Measurements from ENCODE around the gene GALR3.
A peak's percentile ranks its signal among the peaks of the same experiment; 100 is the strongest.

GALR3 gene

DNA sequence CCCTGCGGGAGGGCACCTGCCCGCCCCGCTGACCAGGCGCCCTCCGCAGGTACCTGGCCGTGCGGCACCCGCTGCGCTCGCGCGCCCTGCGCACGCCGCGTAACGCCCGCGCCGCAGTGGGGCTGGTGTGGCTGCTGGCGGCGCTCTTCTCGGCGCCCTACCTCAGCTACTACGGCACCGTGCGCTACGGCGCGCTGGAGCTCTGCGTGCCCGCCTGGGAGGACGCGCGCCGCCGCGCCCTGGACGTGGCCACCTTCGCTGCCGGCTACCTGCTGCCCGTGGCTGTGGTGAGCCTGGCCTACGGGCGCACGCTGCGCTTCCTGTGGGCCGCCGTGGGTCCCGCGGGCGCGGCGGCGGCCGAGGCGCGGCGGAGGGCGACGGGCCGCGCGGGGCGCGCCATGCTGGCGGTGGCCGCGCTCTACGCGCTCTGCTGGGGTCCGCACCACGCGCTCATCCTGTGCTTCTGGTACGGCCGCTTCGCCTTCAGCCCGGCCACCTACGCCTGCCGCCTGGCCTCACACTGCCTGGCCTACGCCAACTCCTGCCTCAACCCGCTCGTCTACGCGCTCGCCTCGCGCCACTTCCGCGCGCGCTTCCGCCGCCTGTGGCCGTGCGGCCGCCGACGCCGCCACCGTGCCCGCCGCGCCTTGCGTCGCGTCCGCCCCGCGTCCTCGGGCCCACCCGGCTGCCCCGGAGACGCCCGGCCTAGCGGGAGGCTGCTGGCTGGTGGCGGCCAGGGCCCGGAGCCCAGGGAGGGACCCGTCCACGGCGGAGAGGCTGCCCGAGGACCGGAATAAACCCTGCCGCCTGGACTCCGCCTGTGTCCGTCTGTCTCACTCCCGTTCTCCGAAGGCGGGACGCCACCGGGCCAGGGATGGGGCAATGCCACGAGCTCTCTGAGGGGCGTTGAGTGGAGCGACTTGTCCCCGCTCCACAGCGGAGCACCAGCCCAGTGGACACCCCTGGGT, 1.8 kb downstream of the GALR3 start:
- DNase-seq, result no peak

DNA sequence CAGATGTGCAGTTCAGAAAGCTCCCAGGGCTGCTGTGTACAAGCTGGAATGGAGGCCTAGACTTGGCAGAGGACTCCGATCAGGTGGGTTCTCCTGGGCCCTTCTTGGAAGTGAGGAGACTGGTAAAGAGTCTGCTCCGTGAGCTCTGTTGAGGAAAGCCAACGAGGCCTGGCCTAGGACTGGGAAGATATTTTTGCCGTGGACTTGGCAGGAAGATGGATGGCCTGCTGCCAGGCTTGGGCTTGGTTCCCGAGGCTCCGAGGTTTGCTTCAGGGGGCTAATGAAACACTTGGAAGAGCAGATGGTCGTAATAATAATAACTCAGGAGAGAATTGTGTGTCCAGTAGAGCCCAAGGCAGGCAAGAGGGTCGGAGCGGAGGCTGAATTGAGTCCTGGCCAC, 3.9 kb downstream of the GALR3 start:
- DNase-seq, result no peak

DNA sequence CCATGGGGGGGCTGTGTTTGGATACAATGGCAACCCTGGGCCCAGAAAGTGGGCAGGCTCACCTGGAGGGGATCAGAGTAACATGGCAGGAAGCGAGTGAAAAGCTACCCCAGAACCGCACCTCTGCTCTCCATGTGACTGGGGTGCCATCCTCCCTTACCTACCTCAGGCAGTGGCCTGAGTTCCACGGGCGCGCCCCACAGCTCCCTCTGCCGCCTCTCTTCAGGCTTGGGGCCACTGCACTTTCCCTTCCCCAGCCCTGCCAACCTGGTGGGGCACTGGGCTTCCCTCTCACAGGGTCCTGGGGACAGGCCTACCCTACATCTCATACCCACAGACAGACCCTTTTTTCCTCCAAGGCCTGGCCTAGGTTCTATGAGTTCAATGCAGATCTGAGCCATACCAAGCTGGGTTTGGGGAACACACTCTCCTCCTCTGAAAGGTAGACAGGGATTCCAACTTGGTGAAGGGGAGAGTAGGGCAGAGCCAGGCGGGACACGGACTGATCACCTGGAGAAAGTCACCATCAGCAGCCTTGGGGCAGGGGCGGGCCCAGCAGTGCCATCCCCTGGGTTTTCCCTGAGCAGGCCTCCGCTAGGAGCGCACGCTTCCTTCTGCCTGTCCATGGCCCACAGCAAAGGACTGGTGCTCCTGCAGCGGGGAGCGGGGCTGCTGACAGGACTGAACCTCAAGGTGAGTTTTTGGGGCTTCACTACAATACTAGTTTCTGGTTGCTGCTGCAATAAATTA, 7.1 kb downstream of the GALR3 start:
- DNase-seq, result no peak

DNA sequence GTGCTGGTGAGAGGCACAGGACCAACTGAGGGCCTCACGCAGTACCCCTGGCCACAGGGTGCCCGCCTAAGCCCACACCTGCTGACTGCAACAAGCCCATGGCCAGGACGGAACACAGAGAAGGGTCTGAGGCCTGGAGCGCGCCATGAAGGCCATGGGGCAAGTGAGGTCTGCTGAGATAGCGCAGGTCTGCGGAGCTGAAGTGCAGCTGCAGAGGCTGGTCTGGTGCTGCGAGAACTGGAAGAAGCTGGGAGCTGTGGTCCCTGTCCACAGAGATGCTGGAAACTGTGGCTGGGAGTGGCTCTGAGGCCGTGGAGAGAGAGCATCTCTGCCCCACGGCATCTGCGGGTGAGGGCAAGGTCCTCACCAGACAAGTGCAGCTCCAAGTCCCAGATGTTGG, 8.3 kb downstream of the GALR3 start:
- no peak for DNase-seq

DNA sequence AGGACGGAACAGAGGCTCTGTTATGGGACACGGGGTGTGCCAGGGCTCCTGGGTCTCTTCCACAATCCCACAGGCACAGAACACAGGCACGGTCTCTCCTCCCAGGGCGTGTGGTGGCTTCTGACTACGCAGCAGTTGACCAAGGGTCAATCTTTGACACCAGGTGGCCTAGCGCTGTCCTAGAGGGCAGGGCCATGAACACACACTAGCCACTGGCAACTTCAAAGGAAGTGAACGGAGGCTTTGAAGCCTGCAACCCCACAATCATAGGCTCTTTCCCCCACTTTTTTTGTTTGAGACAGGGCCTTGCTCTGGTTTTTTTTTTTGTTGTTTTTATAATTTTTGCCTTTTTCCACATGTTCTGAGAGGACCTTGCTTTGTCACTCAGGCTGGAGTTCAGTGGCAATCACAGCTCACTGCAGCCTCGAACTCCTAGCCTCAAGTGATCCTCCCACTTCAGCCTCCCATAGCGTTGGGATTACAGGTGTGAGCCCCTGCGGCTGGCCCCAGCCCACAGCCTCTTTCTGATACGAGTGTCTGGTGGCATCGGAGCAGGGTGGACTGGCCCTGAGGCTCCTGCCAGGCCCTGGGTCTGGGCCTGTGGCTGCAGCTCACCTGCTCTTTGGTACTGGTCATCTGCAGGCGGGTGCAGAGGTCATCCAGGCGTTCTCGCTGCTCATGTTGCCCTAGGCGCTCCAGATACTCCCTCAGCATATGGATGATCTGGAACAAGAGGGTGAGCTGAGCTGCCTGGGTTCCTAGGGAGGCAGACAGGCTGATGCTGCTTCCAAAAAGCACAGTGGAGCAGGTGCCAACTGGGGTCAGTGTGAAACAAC, 9.1 kb downstream of the GALR3 start:
- no peak for DNase-seq

DNA sequence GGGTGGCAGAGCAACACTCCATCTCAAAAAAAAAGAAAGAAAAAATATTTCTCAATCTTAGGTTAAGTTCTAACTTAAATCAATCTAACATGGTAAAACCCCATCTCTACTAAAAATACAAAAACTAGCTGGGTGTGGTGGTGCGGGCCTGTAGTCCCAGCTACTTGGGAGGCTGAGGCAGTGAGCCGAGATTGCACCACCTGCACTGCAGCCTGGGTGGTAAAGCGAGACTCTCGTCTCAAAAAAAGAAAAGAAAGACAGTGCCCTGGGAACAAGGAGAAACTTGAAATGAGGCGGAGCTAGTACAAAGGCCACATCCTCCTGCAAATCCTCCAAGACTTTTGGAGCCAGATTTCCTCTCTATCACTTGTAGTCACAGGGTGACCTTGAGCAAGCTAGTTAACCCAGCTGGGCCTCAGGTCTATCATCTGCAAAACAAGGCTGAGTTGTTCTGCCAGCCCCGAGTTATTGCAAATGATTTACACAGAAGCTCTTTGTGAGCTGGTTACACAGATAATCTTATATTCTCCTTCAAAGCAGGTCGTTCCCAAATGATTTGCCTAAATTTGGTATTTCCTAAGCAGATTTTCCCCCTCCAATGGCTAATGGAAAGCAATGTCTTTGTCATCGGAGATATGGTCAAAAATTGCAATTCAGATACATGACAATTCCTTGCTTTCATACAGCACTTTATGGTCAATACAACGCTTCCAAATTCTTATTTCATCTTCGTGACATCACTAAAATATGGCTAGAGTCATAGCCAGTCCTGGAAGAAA, 19.0 kb downstream of the GALR3 start:
- DNase-seq, result no peak

DNA sequence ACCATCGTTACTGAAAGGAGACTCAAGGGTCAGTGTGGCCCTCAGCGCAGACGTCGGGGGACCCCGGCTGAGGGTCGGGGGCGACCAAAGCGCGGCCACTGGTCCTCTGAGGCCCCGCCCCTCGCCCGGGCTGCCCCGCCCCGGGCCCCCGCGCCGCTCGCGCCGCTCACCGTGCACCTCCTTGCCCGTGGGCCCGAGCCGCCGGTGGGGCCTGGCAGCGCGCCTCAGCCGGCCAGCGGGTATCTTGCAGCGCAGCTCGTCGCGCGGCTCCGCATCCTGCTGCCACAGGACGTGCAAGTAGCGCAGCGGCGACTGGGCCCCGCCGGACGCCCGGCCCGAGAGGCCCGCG, 20.5 kb downstream of the GALR3 start:
- no peak for DNase-seq

DNA sequence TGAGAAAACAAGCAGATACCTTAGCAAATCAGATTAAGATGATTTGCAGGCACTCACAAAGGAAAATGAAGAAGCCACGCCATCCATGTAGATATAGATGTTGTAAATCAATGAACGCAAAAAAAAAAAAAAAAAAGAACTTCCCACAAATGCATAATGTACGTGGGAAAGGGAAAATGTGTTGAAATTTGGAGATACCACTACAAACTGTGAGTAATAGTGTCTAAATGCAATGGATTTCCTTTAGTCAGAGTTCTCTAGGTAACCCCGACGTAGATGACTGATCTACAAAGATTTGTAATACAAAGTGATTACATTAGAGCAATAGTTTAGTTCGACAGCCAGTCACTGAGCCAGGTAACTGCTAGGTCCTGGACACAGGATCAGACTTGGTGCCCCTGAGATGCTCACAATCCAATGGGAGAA, 21.7 kb downstream of the GALR3 start:
- DNase-seq, result no peak

DNA sequence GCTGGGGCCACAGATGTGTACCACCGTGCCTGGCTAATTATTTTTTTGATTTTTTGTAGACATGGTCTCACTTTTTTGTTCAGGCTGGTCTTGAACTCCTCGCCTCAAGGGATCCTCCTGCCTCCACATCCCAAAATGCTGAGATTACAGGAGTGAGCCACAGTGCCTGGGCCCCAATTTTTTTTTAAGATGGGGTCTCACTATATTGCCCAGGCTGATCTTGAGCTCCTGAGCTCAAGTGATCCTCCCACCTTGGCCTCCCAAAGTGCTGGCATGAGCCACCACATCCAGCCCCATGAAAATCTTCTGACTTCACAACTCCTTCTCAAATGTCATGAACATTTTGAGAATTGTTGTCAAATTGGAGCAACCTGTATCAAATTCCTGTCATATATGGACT, 23.3 kb downstream of the GALR3 start:
- no peak for DNase-seq

DNA sequence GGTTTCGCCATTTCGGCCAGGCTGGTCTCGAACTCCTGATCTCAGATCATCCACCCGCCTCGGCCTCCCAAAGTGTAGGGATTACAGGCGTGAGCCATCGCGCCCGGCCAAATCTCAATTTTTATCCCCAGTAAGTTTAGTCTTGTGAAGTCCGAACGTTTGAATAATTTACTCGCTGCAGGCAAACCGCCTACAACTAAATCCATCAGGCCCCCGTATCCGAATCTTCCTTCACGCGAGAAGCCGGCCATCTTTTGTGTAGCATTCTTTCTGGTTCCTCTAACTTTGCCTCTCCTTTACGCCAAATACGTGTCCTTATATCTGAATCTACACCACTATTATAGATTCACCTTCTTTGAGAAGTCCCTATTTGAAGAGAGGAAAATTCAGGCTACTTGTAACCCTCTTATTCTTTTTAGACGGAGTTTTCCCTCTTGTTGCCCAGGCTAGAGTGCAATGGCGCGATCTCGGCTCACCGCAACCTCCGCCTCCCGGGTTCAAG, 25.5 kb downstream of the GALR3 start:
- DNase-seq, result no peak

DNA sequence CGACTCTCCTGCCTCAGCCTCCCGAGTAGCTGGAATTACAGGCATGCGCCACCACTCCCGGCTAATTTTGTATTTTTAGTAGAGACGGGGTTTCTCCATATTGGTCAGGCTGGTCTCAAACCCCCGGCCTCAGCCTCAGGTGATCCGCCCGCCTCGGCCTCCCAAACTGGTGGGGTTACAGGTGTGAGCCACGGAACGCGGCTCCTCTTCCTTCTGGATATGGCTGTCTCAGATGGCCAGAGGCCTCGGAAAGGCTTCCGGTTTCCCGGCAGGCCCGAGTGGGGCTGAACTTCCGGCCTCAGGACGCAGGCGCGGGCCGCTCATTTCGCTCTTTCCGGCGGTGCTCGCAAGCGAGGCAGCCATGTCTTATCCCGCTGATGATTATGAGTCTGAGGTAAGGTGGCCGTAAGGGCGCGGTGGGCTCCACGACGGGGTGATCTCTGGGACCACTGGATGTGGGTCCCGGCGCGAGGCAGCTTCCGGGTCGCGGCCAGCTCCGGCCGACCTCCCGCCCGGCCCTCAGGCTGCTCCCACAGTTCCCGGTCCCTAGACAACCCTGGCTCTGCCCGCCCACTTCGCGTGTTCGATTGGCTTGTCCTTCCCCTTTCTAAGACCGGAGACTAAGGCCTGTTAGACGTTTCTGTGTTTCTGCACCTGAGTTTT, 26.0 kb downstream of the GALR3 start, which contains the start of gene EIF3L:
Gene EIF3L (plus strand): TSS at position 331 of the 663 bp plus-strand sequence. CDS start 31 bp downstream, at position 362.
- DNase-seq, result peak; percentile 45

DNA sequence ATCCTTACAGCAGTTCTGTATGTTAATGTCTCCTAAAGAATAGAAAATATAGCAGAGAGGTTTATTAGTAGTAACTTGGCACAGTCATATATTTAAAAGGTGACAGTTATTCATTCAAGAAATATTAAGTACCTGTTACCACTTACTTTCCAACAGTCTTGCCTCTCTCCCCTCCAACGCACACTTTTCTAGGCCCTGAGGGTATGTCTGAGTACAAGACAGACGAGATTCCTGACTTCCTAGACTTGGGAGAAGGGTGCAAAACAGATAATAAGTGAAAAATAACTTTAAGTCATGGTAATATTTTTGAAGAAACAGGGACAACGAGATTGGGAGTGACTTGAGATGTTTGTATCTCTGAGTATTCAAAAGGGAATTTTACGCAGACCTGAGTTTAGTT, 27.6 kb downstream of the GALR3 start:
- no peak for DNase-seq

DNA sequence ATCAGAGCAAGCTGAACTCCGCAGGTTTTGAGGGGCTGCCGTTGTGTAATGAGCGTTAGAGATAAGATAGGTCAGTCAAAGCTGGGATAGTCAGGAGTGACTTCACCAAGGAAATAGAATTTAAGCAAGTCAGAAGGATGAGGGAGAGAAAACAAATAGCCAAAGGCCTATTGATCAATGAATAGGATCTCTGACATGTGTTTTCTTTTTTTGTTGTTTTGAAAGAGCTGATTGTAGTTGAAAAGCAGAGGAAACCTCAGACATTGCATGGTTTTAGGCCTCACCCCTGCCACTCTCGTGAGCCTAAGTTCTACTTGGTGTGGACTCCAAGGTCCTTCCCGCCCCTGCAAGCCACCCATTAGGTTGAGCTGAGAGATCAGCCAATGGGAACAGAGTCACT, 29.2 kb downstream of the GALR3 start:
- DNase-seq, result no peak

DNA sequence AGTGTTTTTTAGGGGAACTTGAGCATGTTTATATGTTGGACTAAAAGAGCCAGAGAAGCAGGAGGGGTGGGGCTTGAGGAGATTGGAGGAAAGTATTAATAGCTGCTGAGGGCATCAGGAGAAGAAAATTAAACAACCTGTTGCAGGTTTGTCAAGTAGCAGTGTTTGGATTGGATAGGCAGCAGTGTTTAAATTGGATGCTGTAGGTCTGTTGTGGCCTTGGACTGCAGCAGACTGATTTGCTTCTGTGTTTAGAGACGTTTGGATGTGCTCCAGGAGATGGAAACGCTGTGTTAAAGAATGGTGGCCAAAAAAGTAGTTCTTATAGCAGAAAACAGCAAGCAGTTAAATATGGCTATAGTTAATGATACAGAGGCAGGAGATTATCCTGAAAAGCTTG, 31.8 kb downstream of the GALR3 start:
- DNase-seq, result no peak

DNA sequence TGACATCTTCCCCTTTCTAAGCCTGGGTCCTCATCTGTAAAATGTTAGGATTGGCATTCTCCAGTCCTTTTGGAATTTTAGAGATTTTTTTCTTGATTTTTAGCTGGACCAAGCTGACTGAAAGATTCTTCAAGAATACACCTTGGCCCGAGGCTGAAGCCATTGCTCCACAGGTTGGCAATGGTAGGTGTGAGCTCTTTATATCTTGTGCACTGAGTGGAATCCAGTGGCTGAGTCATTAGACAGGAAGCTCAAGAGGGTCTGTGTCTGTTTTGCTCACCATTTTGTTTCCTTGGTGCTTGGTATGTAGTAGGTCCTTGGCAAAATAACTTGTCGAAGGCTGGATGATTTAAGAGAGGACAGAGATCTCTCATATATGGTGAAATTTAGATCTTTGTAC, 32.3 kb downstream of the GALR3 start:
- DNase-seq, result no peak

DNA sequence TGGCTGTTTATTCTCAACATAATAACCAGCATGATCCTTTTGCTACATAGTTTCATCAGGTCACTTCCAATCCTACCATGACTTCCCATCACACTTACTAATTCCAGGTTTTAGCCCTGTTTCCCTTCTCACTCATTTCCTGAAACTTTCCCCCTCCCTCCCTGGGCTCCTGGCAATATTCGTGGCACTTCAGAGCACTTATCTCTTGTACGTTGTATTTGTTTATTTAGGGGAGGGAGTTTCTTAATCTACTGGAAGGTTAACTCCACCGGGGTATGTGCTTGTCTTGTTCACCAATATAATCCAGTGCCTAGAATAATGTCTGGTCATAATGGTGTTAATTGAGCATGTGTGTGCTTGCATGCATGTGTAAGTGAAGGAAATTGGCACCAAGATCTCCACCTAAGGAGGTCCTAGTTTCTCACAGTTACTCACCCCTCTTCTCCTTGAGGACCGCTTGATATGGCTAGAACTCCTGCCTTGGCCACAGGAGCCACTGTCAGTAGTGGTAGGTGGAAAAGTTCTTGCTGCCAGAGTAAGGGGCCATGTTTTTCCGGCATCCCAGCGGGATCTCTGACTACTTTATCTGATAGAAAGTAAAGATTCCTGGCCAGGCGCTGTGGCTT, 37.7 kb downstream of the GALR3 start:
- no peak for DNase-seq

DNA sequence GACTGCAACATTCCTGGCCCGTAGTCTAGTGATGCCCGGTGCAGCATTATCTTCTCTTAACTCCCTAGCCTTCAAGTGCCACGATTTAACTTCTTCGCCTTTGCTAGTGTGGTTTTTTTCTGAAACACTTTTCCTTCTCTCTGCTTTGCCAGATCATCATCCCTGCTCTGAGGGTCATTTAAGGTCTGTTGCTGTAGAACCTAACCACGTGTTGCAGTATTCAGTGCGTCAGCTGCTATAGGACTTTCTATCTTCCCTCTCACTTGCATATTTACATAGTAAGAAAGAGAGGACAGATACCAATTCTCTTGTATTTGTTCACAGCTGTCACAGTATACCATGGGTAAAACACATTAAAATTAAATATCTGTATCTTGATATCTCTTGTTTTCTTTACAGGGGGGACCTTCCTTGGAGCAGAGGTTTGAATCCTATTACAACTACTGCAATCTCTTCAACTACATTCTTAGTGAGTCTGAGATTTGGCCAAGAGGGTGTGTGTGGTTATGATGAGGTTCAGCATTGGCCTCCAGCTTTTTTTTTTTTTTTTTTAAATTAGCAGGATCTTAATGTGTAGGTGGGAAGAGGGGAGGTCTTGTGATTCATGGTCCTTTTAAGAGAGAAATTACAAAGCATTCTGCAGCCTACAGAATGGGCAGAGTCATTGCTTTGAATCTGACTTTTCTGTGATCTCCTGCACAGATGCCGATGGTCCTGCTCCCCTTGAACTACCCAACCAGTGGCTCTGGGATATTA, 39.6 kb downstream of the GALR3 start:
- no peak for DNase-seq

DNA sequence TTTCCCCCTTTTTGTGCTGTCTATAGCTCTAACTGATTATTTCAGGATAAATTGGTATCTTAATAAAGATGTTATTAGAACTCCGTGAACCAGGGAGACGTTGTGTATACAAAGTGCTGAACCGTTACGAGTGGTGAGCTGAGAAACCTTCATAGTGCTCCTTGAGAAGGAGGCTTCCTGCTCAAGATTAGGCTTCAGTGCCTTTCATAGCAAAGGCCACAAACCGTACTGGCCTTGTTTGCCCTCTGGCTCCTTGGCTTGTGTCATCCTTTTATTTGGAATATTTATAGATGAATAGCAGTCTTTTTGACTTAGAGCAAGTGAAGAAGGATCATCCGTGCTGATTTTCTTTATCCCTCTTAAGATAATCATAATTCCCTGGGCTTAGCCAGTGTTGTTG, 42.3 kb downstream of the GALR3 start:
- DNase-seq, result no peak

DNA sequence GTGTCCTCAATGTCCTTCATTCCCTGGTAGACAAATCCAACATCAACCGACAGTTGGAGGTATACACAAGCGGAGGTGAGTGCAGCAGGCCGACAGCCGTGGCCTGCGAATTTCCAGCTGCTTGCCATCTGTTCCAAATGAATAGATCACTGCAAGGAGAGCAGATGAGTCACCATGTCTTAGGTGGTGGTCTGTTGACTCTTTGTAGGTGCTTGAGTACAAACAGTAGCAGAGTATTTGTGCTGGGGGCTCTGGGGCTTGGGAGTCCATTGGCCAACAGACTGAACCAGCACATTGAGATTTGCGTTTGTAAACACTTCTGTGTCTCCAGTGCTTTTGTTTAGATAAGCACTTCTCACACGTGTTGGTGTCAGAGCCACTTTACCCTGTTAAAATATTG, 47.1 kb downstream of the GALR3 start:
- no peak for DNase-seq
